Osteoblast (primary cell): Measurements from ENCODE around the gene DGKA. TPM values are rescaled to one million over a fixed set of nuclear protein-coding genes. Genes with fewer than 3 reads are reported as not detected.

Source experiments
- DNase-seq: peaks from one replicate; pipeline ENCODE4 v3.0.0; 2011; ENCODE audit warnings: low spot score, mixed read lengths; ENCODE audit not compliant: insufficient read length; ENCODE audit errors: missing footprints
- H2AFZ ChIP-seq: 2 replicates; pipeline ENCODE4 v1.6.0; 2011; ENCODE audit warnings: mild to moderate bottlenecking, low read length
- H3K27ac ChIP-seq: 2 replicates; pipeline ENCODE4 v1.5.1; 2011; ENCODE audit warnings: mild to moderate bottlenecking, low read depth, low read length, moderate library complexity
- H3K27me3 ChIP-seq: 2 replicates; pipeline ENCODE4 v1.6.0; 2012; ENCODE audit warnings: mild to moderate bottlenecking, control low read depth, inconsistent platforms, low read length, moderate library complexity; ENCODE audit not compliant: insufficient read depth
- H3K36me3 ChIP-seq: 2 replicates; pipeline ENCODE4 v1.5.1; 2011; ENCODE audit warnings: mild to moderate bottlenecking, low read length, control low read depth, moderate library complexity; ENCODE audit not compliant: insufficient read depth
- H3K4me1 ChIP-seq: 2 replicates; pipeline ENCODE4 v1.5.1; 2011; ENCODE audit warnings: mild to moderate bottlenecking, low read length, control low read depth, moderate library complexity; ENCODE audit not compliant: insufficient read depth
- H3K4me2 ChIP-seq: 2 replicates; pipeline ENCODE4 v1.6.0; 2011; ENCODE audit warnings: mild to moderate bottlenecking, low read length; ENCODE audit not compliant: insufficient read depth
- H3K4me3 ChIP-seq: fragments of 200-600 bp; sonication (generic); 3 replicates; pipeline ENCODE4 v1.5.1; 2012; ENCODE audit warnings: mild to moderate bottlenecking, low read length, inconsistent platforms; ENCODE audit not compliant: insufficient read depth
- H3K79me2 ChIP-seq: 2 replicates; pipeline ENCODE4 v1.6.0; 2012; ENCODE audit warnings: mild to moderate bottlenecking, low read length, control low read depth, inconsistent platforms; ENCODE audit not compliant: insufficient read depth
- H3K9me3 ChIP-seq: 2 replicates; pipeline ENCODE4 v1.5.1; 2011; ENCODE audit warnings: low read depth, low read length, control low read depth
- H4K20me1 ChIP-seq: 2 replicates; pipeline ENCODE4 v1.6.0; 2012; ENCODE audit warnings: mild to moderate bottlenecking, low read length, control low read depth; ENCODE audit not compliant: insufficient read depth
- total RNA-seq: library from RNA; depleted of rRNA; stranded (reverse); fragments of >200 nt; gene quantifications from 2 replicates; pipeline ENCODE4 v1.2.3, GENCODE V29; 2012
- TF ChIP-seq, protein P1 (sequence below): IDR thresholded peaks from 2 replicates; pipeline ENCODE4 v1.5.1; 2011; ENCODE audit warnings: mild to moderate bottlenecking, low read depth, low read length, moderate library complexity; ENCODE audit errors: extremely low read depth

DGKA gene
- total RNA-seq, 1 donor, result 32.6 TPM

GRCh38 chr12:55933799-55934742 is 3.1 kb downstream of the DGKA start:
- no peak overlapping the region for H2AFZ ChIP-seq
- peaks cover 9% of the 10 kb centered on the region for H3K36me3 ChIP-seq
- DNase-seq, result peak; percentile 84
- H4K20me1 ChIP-seq, result no peaks in the 10 kb centered on the region
- H3K9me3 ChIP-seq, result no peaks in the 10 kb centered on the region
- no peak overlapping the region for H3K27ac ChIP-seq
- no peak overlapping the region for H3K4me3 ChIP-seq
- H3K4me1 ChIP-seq, result peaks cover 36% of the 10 kb centered on the region
- H3K79me2 ChIP-seq, result peaks cover 16% of the 10 kb centered on the region
- H3K27me3 ChIP-seq, result no peaks in the 10 kb centered on the region
- H3K4me2 ChIP-seq, result peak overlapping the region; percentile 12
- TF ChIP-seq, protein P1, sequence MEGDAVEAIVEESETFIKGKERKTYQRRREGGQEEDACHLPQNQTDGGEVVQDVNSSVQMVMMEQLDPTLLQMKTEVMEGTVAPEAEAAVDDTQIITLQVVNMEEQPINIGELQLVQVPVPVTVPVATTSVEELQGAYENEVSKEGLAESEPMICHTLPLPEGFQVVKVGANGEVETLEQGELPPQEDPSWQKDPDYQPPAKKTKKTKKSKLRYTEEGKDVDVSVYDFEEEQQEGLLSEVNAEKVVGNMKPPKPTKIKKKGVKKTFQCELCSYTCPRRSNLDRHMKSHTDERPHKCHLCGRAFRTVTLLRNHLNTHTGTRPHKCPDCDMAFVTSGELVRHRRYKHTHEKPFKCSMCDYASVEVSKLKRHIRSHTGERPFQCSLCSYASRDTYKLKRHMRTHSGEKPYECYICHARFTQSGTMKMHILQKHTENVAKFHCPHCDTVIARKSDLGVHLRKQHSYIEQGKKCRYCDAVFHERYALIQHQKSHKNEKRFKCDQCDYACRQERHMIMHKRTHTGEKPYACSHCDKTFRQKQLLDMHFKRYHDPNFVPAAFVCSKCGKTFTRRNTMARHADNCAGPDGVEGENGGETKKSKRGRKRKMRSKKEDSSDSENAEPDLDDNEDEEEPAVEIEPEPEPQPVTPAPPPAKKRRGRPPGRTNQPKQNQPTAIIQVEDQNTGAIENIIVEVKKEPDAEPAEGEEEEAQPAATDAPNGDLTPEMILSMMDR, result no peak

- no peaks in the 10 kb centered on the region for H3K9me3 ChIP-seq
- H3K4me1 ChIP-seq, result peaks cover 38% of the 10 kb centered on the region
- DNase-seq, result peak; percentile 25
- H3K36me3 ChIP-seq, result peaks cover 14% of the 10 kb centered on the region
- H3K4me2 ChIP-seq, result no peak overlapping the region
- no peaks in the 10 kb centered on the region for H4K20me1 ChIP-seq
- H3K27ac ChIP-seq, result no peak overlapping the region
- H2AFZ ChIP-seq, result no peak overlapping the region
- H3K79me2 ChIP-seq, result peaks cover 14% of the 10 kb centered on the region
- no peak overlapping the region for H3K4me3 ChIP-seq
- TF ChIP-seq, protein P1, result no peak
- no peaks in the 10 kb centered on the region for H3K27me3 ChIP-seq
These were observed 3.8 kb downstream of the DGKA start for GRCh38 chr12:55934773-55935172.

- H3K9me3 ChIP-seq, result no peaks in the 10 kb centered on the region
- TF ChIP-seq, protein P1, result no peak
- no peaks in the 10 kb centered on the region for H3K27me3 ChIP-seq
- H4K20me1 ChIP-seq, result no peaks in the 10 kb centered on the region
- H3K27ac ChIP-seq, result no peak overlapping the region
- H2AFZ ChIP-seq, result no peak overlapping the region
- no peak overlapping the region for H3K4me2 ChIP-seq
- no peak for DNase-seq
- H3K4me1 ChIP-seq, result peaks cover 38% of the 10 kb centered on the region
- H3K4me3 ChIP-seq, result no peak overlapping the region
- peaks cover 17% of the 10 kb centered on the region for H3K36me3 ChIP-seq
- peaks cover 14% of the 10 kb centered on the region for H3K79me2 ChIP-seq
These were observed 4.8 kb downstream of the DGKA start for GRCh38 chr12:55935738-55936151.

- no peaks in the 10 kb centered on the region for H3K9me3 ChIP-seq
- H3K27ac ChIP-seq, result no peak overlapping the region
- H3K4me2 ChIP-seq, result no peak overlapping the region
- no peak overlapping the region for H2AFZ ChIP-seq
- H3K27me3 ChIP-seq, result no peaks in the 10 kb centered on the region
- peak; percentile 74 for DNase-seq
- H3K4me1 ChIP-seq, result peaks cover 22% of the 10 kb centered on the region
- H3K36me3 ChIP-seq, result peaks cover 35% of the 10 kb centered on the region
- peaks cover 7% of the 10 kb centered on the region for H3K79me2 ChIP-seq
- no peaks in the 10 kb centered on the region for H4K20me1 ChIP-seq
- TF ChIP-seq, protein P1, result no peak
- H3K4me3 ChIP-seq, result no peak overlapping the region
These were observed 7.0 kb downstream of the DGKA start for GRCh38 chr12:55937981-55938380.
